Activated naive CD4-positive, alpha-beta T cell treated with anti-CD3 and anti-CD28 coated beads, Interleukin-2, amount 10 ng/mL, durations not matched to agents 5 hours and 36 hours (primary cell): Measurements from ENCODE around the gene VPS37D. TPM values are rescaled to one million over a fixed set of nuclear protein-coding genes. Genes with fewer than 3 reads are reported as not detected.

Source experiments
- microRNA-seq: library from miRNA; unstranded; fragments of <30 nt; microRNA quantifications from one replicate; pipeline ENCODE4 v1.2.0, GENCODE V29; 2022; ENCODE audit warnings: borderline microRNAs expressed, borderline replicate concordance
- total RNA-seq, 2 experiments: library from RNA; stranded (reverse); gene quantifications; one replicate each; pipeline ENCODE4 v1.2.3, GENCODE V29; 2021

The VPS37D gene, protein sequence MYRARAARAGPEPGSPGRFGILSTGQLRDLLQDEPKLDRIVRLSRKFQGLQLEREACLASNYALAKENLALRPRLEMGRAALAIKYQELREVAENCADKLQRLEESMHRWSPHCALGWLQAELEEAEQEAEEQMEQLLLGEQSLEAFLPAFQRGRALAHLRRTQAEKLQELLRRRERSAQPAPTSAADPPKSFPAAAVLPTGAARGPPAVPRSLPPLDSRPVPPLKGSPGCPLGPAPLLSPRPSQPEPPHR
- total RNA-seq = under 1 TPM; 0.41 to 0.68 TPM

DNA sequence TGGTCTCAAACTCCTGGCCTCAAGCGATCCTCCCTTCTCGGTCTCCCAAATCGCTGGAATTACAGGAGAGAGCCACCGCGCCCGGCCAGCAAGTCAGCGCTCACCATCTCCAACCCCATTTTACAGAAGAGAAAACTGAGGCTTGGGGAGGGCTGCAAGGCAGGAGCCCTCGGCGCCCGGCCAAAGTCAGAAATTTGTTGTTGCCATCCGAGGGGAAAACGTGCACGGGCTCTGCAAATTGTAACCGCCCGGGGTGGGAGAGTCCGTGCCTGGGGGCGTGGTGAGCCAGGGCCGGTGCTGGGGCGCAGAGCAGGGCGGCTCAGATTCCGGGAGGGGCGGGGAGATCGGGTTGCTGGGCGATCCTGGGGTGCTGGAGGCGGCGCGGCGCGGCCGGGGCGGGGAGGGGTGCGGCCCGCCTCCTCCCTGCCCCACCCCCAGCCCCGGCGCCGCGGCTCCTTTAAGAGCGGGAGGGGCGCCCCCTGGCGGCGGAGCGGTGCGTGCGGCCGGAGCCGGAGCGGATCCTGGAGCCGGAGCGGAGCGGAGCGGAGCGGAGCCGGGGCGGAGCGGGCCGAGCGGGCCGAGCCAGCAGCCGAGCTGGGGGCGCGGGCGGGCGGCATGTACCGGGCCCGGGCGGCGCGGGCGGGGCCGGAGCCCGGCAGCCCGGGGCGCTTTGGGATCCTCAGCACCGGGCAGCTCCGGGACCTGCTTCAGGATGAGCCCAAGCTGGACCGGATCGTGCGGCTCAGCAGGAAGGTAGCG, at the start of gene VPS37D:
Gene VPS37D, plus strand, starts transcription at position 488 of the 759 bp plus-strand sequence. Its CDS starts 128 bp downstream, at position 616.

GRCh38 chr7:73623798-73624668, 43.6 kb upstream of the VPS37D start, which contains the start of gene MLXIPL:
TSS of gene MLXIPL (minus strand) at chr7:73624522. CDS start at chr7:73624492, 30 bp downstream.

DNA sequence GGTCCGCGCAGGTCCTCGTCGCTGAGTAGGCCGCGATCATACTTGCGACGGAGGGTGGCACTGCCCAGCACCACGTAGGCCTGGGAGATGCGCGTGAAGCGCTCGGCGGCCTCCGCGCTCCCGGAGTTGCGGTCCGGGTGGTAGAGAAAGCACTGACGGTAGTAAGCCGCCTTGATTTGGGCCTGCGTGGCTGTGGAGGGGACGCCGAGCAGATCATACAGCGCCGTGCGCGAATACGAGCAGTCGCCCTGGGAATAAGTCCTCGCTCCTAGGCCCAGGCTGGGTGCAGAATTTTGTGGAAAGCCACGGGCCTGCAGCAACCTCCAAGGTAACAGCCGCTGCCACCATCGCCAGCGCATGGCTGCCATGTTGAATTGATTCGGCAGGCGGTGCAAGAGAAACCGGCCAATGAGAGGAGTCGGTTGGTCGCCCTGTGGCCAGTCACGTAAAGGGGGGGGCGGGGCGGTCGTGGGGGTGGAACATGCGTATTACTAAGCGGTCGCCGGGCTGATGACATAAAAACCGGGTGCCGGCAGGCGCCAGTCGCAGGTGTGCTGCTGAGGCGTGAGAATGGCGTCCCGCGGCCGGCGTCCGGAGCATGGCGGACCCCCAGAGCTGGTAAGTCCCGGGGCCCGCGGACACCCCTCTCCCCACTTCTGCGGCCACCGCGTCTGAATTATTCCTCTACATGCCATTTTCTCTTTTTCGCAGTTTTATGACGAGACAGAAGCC, 15.6 kb downstream of the VPS37D start, which contains the start of the genes BUD23 and DNAJC30:
Gene BUD23, plus strand, starts transcription at position 542 of the 732 bp plus-strand sequence. Its CDS starts 29 bp downstream, at position 571.
Gene DNAJC30, minus strand, starts transcription at position 398 of the 732 bp plus-strand sequence. Its CDS starts 30 bp downstream, at position 368.

DNA sequence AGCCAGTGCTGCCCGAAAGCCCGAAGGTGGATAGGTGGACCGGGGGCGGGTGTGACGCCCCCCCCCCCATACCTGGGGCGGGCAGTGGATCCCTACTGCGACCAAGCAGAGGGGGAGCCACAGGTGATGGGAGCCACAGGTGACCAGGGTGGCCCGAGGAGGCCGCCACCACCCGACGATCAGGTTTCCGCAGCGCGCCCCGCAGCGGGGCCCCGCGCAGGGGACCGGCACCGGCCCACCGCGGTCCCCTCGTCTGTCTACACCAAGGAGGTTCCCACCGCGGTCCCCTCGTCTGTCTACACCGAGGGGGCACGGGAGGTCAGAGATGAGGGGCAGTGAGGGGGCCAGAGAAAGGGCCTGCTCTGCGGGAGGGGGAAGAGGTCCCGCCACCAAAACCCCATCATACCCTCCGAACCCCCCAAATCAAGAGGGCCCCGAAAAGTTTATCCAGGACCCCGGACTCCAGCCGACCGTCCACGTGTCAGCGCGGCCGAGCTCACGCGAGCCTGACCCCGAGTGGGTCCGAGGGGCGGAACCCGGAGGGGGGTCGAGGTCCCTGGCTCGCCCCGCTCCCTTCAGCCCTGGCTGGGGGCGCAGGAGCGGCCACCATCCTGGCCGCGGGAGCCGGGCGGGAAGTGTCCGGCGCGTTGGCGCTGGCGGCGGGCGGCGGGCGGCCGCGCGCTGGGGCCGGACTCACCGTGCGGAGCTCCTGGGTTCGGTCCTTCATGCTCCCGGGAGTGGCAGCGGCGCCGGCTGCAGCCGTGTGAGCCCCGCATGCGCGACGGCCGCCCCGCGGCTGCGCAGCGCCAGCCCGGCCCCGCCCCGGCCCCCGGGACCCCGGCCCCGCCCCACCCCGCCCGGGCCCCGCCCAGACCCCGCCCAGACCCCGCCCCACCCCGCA, 51.5 kb downstream of the VPS37D start, which contains the start of gene STX1A:
Gene STX1A, minus strand, starts transcription at position 765 of the 901 bp plus-strand sequence. Its CDS starts 38 bp downstream, at position 727.

Small RNA genes within 50 kb of the gene (microRNA-seq; reads per million reads assigned to microRNA genes)
- gene MIR4284 = not detected

Other genes starting within 250 kb of the VPS37D start
- under 1 TPM; 0.10 to 0.18 TPM for gene FZD9, start 234.1 kb upstream of the VPS37D start, total RNA-seq
- 10 to 100 TPM; 76.3 to 77.4 TPM for gene BAZ1B, start 145.5 kb upstream of the VPS37D start, total RNA-seq
- gene BCL7B, start 110.1 kb upstream of the VPS37D start, total RNA-seq = 10 to 100 TPM; 61.5 to 63.2 TPM
- 10 to 100 TPM; 25.3 to 27.5 TPM for gene TBL2, start 89.3 kb upstream of the VPS37D start, total RNA-seq
- gene MLXIPL, start 43.3 kb upstream of the VPS37D start, total RNA-seq = not detected
- gene DNAJC30, start 15.6 kb downstream of the VPS37D start, total RNA-seq = 1 to 10 TPM; 8.5 to 8.9 TPM
- 10 to 100 TPM; 44.2 to 49.4 TPM for gene BUD23, start 15.8 kb downstream of the VPS37D start, total RNA-seq
- gene STX1A, start 51.8 kb downstream of the VPS37D start, total RNA-seq = 10 to 100 TPM in 1 of 2 experiments, 1 to 10 TPM in 1; 9.4 to 12.4 TPM
- gene ABHD11, start 71.0 kb downstream of the VPS37D start, total RNA-seq = 10 to 100 TPM; 12.6 to 13.7 TPM
- not detected for gene CLDN3, start 102.4 kb downstream of the VPS37D start, total RNA-seq
- under 1 TPM in 1 of 2 experiments, not detected in 1; 0.22 TPM for gene CLDN4, start 163.2 kb downstream of the VPS37D start, total RNA-seq
- 1 to 10 TPM; 2.6 to 2.8 TPM for gene METTL27, start 174.7 kb downstream of the VPS37D start, total RNA-seq
- not detected for gene TMEM270, start 193.3 kb downstream of the VPS37D start, total RNA-seq